Measurements from ENCODE around the gene CREB5.
A peak's percentile ranks its signal among the peaks of the same experiment; 100 is the strongest.

Gene CREB5

DNA sequence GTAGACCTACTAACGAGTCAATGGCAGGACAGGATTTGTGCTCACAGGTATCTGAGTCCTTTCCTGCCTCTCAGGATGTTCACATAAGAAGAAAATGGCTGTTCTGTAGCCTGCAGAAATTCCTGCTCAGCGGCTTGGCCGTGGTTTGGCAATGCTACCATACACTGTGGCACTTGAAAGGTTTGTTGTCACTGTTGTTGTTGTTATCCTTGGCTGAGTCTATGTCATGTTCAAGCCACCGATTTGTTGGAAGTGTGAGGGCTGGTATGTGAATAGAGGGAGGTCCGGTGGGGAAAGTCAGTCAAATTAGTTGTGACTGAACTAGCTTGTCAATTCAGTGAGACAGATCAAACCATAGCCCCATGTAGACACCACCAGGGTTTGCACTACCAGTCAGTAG, 345.9 kb downstream of the CREB5 start:
- H3K36me3 Mint-ChIP-seq (ENCODE audit: low read depth), result peaks cover 39% of the 10 kb centered on the region
- H3K27me3 Mint-ChIP-seq, result no peaks in the 10 kb centered on the region
- no peaks in the 10 kb centered on the region for H3K4me1 Mint-ChIP-seq (ENCODE audit: low read depth)
- H3K9me3 Mint-ChIP-seq, result no peaks in the 10 kb centered on the region
- no peak overlapping the region for H3K4me3 Mint-ChIP-seq
- no peak overlapping the region for H3K27ac Mint-ChIP-seq
- intact Hi-C loops (cut with micrococcal nuclease), result no loop called here

DNA sequence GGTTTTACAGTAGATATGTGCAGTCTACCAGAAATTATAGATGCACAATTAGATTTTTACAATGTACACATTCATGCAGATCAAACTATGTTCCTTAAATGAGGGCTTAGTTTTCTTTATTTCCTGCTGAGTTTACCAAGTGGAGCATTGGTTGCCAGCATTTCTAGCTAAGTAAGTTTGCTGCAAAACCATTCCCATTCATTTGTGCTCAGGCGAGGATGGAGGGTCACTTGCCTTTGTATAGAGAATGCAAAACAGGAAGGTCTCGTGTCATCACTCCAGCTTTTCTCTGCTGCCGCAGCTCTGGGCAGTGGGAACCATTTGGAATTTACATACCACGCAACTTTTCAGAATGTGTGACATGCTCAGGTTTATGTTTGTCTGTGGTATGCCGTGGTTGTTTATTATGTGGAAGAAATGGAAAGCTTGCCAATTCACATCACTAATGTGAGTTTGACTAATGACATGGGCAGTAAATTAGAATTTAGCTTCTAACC, 347.2 kb downstream of the CREB5 start:
- peaks cover 39% of the 10 kb centered on the region for H3K36me3 Mint-ChIP-seq (ENCODE audit: low read depth)
- no peaks in the 10 kb centered on the region for H3K4me1 Mint-ChIP-seq (ENCODE audit: low read depth)
- no peak overlapping the region for H3K4me3 Mint-ChIP-seq
- intact Hi-C loops (cut with micrococcal nuclease), result no loop called here
- H3K27ac Mint-ChIP-seq, result no peak overlapping the region
- H3K9me3 Mint-ChIP-seq, result no peaks in the 10 kb centered on the region
- no peaks in the 10 kb centered on the region for H3K27me3 Mint-ChIP-seq

DNA sequence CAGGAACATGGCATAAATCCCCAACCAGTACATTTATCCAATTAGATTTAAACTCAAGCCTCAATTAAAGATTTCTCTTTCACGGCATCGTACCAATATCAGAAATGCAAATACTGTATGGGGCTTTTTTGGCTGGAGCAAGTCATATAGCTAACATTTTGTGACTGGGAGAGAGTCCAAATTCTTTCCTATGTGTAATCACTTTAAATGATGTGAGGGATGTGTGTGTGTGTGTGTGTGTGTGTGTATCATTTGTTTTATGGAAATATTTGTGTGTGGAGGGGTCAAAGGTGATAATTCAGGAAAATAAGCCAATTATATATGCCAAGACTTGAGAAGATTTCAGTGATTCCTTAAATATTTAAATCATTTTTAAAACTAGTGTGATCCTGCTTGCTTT, 349.2 kb downstream of the CREB5 start:
- H3K9me3 Mint-ChIP-seq, result no peaks in the 10 kb centered on the region
- no peaks in the 10 kb centered on the region for H3K27me3 Mint-ChIP-seq
- peaks cover 28% of the 10 kb centered on the region for H3K36me3 Mint-ChIP-seq (ENCODE audit: low read depth)
- H3K27ac Mint-ChIP-seq, result no peak overlapping the region
- H3K4me3 Mint-ChIP-seq, result no peak overlapping the region
- H3K4me1 Mint-ChIP-seq (ENCODE audit: low read depth), result no peaks in the 10 kb centered on the region
- intact Hi-C loops (cut with micrococcal nuclease), result no loop called here

DNA sequence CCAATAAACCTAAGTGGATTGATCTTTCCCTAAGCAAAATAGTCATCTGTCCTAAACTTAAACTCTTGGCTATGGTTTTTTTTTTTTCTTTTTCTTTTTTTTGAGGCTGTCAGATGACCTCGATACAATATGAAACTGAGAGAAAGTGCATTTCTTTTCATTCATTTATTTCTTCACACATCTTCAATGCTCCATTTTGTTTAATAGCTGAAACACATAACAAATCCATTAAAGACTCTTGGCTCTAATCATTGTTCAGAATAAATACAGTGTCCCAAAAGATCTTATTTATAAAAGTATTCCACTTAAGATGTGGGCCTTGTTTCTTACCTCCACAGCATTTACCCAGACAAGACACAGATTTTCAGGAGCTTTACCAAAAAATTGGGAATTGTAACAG, 350.3 kb downstream of the CREB5 start:
- Mint-ChIP-seq H3K4me3 (no peak overlapping the region), H3K36me3 (ENCODE audit: low read depth) (peaks cover 16% of the 10 kb centered on the region), H3K27me3 (no peaks in the 10 kb centered on the region), H3K9me3 (no peaks in the 10 kb centered on the region), H3K4me1 (ENCODE audit: low read depth) (no peaks in the 10 kb centered on the region), H3K27ac (no peak overlapping the region)
- intact Hi-C loops (cut with micrococcal nuclease), result no loop called here

DNA sequence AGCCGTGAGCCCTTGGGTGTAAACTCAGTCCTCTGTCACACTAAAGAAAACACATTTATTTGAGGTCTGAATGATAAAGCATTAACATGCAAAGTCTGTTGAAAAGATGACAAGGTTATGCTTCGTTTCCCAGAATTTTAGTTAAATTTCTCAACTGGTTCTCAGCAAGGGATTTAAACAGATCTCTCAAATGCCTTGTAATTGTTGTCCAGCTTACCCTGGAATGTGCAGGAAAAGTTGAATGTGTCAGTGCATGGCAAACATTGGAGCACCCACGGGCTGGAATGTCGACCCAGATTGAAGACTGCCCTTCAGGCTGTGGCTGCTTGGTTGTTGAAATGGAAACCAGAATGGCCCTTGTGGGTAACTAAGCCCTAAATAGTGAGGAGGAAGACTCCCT, 354.0 kb downstream of the CREB5 start:
- peaks cover 11% of the 10 kb centered on the region for H3K36me3 Mint-ChIP-seq (ENCODE audit: low read depth)
- H3K9me3 Mint-ChIP-seq, result no peaks in the 10 kb centered on the region
- H3K4me1 Mint-ChIP-seq (ENCODE audit: low read depth), result peaks cover 25% of the 10 kb centered on the region
- H3K27ac Mint-ChIP-seq, result no peak overlapping the region
- H3K27me3 Mint-ChIP-seq, result no peaks in the 10 kb centered on the region
- intact Hi-C loops (cut with micrococcal nuclease), result no loop called here
- H3K4me3 Mint-ChIP-seq, result no peak overlapping the region

DNA sequence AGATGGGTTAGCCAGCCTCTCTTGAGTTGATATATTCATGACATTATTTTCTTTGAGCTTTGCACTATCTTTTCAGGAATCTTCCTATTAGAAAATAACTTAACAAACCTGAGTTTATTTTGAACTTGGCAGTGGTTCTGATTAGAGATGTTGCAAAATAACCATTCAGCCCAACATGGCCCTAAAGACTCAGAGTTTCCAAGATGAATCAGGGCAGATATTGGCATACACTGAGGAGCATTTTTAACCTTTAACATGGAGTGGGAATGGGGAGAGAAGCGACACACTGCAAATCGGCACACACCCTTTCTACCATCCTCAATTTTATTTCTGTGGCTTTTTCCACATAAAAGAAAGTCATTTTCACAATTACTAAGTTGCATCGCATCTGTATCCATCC, 355.0 kb downstream of the CREB5 start:
- intact Hi-C loops (cut with micrococcal nuclease), result no loop called here
- no peaks in the 10 kb centered on the region for H3K9me3 Mint-ChIP-seq
- H3K36me3 Mint-ChIP-seq (ENCODE audit: low read depth), result peaks cover 16% of the 10 kb centered on the region
- H3K4me1 Mint-ChIP-seq (ENCODE audit: low read depth), result peaks cover 34% of the 10 kb centered on the region
- H3K27ac Mint-ChIP-seq, result no peak overlapping the region
- no peaks in the 10 kb centered on the region for H3K27me3 Mint-ChIP-seq
- no peak overlapping the region for H3K4me3 Mint-ChIP-seq

DNA sequence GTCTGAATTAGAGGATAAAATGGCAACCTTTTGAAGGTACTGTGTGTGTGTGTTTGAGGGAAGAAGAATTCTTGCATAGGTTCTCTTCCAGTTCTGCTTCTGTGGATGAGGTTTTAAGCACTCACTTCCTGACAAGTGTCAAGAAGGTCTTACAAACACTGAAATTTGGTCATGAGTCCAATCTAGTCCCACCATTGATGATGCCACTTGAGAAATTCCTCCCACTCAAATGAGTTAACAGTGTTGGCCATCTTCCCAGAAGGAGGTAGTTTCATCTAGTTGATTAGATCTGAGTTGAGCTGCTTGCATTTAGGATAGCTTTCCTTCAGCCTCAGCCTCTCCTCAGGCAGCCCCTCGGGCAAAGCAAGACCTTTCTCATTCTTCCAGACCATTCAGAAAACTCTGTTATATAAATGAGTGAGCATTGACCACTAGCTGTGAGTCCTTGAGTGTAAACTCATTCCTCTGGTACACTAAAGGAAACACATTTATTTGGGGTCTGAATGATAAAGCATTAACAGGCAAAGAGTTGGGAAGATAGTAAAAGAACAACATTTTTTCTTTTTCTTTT, 356.3 kb downstream of the CREB5 start:
- intact Hi-C loops (cut with micrococcal nuclease), result no loop called here
- Mint-ChIP-seq H3K27ac (no peak overlapping the region), H3K27me3 (no peaks in the 10 kb centered on the region), H3K9me3 (no peaks in the 10 kb centered on the region), H3K4me3 (no peak overlapping the region), H3K36me3 (ENCODE audit: low read depth) (peaks cover 12% of the 10 kb centered on the region), H3K4me1 (ENCODE audit: low read depth) (peaks cover 34% of the 10 kb centered on the region)

DNA sequence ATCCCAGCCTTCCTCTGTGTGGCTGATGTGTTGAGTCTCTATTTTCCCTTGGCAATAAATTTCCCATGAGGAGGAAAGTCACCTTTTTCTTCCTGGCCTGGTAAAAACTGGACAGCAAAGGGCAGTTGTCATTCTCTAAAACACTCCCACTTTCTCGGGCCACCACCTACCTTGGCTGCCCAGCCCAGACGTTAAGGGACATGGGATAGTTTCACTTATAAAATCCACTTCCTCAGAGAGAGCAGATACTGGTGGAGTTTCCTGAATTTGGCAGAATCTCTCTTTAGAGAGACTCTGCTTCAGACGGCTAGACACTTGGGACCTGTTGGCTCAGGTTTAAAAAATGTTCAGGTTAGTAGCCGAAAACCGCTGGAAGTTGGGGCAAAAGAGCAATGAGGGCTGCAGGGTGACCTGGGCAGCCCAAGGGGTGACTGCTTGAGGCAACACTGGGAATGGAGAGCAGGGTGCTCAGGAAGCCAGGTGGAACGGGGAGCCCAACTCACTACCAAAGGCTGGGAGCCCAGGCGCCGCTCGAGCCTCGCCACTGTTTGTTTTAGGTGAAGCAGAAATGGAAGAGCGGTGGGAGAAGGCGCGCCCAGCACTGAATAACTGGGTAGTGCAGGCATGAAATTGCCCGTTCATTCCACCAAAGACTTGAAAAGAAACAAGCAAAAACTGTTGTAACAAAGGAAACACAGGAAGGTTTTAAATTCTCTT, 359.7 kb downstream of the CREB5 start:
- Mint-ChIP-seq H3K9me3 (no peaks in the 10 kb centered on the region), H3K27me3 (no peaks in the 10 kb centered on the region), H3K36me3 (ENCODE audit: low read depth) (peaks cover 17% of the 10 kb centered on the region), H3K4me1 (ENCODE audit: low read depth) (peaks cover 34% of the 10 kb centered on the region), H3K27ac (peak overlapping the region; percentile 84), H3K4me3 (peak overlapping the region; percentile 84)
- intact Hi-C loops (cut with micrococcal nuclease), result no loop called here

DNA sequence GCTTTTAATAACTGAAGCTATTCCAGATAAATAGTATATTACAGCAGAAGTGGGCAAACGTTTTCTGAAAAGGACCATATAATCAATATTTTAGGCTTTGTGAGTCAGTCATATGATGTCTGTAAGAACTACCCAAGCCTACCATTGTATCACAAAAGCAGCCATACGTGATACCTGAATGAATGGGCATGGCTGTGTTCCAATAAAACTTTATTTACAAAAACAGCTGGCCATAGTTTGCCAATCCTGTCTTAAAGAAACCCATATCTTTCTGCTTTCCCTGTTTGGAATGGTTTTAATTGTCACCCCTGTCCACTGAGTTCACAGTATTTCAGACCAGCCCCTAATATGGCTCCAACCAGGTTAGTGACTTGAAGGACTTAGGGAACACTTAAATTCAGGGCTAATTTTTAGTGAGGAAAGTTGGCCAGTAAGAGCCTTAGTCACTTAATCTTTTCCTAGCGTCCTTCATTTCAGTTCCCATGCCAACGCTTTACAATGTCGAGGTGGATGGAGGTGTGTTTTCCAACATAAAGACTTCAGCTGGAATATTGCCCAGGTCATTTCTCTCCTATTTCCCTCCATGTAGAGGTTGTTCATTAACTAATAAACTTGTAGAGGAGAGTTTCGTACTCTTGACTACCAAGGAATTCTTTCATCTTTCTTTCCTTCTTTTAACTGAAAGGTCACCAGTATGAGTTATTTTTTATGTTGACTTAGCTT, 361.3 kb downstream of the CREB5 start:
- intact Hi-C loops (cut with micrococcal nuclease), result no loop called here
- Mint-ChIP-seq H3K27me3 (no peaks in the 10 kb centered on the region), H3K36me3 (ENCODE audit: low read depth) (peaks cover 17% of the 10 kb centered on the region), H3K9me3 (no peaks in the 10 kb centered on the region), H3K27ac (no peak overlapping the region), H3K4me3 (no peak overlapping the region), H3K4me1 (ENCODE audit: low read depth) (peaks cover 25% of the 10 kb centered on the region)

DNA sequence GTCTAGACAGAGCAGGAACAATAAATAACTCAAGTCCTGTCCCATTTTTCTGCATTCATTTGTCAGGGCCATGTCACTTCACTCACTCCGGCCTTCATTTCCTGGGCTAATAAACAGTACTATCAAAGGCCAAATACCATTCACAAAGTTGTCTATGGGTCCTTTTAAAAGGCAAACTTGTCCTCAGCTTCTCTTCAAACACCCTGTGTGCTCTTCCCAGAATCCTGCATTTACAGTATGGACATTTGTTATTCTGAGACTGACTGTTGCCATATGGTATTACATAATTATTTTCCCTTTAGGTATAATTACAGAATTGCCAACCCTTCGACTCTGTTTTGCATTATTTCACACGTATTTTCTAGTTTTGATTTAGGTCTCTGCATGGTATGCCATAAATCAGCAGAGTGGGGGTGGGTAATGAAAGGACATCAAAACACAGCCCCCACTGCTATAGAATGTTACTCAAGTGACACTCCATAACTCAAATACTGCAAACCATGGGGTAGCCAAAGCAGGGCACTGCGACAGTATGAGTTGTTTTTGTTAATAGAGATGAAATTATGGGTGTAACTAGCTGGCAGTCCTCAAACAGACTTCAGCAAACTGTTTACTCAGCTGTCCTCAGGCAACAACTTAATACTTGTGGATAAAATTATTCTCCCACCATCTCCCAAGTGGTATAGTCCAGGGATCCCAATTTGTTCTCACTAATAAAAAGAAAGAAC, 362.1 kb downstream of the CREB5 start:
- Mint-ChIP-seq H3K4me1 (ENCODE audit: low read depth) (peaks cover 31% of the 10 kb centered on the region), H3K27me3 (no peaks in the 10 kb centered on the region), H3K36me3 (ENCODE audit: low read depth) (peaks cover 17% of the 10 kb centered on the region), H3K4me3 (no peak overlapping the region), H3K27ac (no peak overlapping the region), H3K9me3 (no peaks in the 10 kb centered on the region)
- intact Hi-C loops (cut with micrococcal nuclease), result no loop called here

DNA sequence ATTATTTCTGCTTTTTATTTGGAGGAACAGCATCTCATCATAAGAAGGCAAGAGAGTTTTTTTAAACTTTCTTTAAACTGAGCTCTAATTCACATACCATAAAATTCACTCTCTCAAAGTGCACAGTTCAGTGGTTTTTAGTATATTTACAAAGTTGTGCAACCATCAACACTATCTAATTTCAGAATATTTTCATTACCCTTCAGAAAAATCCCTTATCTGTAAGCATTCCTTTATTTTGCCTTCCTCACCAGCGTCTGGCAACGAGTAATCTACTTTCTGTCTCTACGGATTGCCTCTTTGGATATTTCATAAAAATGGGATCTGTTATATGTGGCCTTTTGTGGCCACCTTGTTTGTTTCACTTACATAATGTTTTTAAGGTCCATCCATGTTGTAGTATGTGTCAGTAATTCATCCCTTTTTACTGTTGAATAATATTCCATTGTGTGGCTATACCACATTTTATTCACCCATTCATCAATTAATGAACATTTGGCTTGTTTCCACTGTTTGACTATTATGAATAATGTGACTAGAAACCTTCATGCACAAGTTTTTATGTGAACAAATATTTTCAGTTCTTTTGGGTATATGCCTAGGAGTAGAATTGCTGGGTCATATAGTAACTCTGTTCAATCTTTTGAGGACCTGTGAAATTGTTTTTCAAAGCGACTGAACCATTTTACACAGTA, 364.3 kb downstream of the CREB5 start:
- Mint-ChIP-seq H3K4me1 (ENCODE audit: low read depth) (peaks cover 35% of the 10 kb centered on the region), H3K9me3 (no peaks in the 10 kb centered on the region), H3K36me3 (ENCODE audit: low read depth) (peaks cover 11% of the 10 kb centered on the region), H3K4me3 (no peak overlapping the region), H3K27ac (no peak overlapping the region), H3K27me3 (no peaks in the 10 kb centered on the region)
- intact Hi-C loops (cut with micrococcal nuclease), result no loop called here

DNA sequence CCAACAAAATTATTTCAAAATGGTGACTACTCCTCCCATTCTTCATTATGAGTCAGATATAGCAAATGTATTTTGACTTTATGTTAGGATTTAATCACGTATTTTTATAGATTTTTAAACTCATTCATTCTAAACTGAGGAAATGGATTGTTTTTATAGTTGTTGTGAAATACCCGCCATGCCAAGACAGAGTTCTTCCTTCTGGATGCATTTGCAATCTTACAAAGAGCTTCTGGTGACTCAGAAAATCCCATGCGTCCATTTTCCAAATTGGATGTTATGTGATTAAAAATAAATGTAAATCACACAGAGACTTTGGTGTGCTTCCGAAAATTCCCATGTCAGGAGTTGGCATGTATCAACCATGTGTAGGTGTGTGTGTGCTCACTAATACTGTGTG, 366.5 kb downstream of the CREB5 start:
- Mint-ChIP-seq H3K4me1 (ENCODE audit: low read depth) (peaks cover 47% of the 10 kb centered on the region), H3K36me3 (ENCODE audit: low read depth) (peaks cover 10% of the 10 kb centered on the region), H3K27ac (peak overlapping the region; percentile 43), H3K4me3 (no peak overlapping the region), H3K27me3 (no peaks in the 10 kb centered on the region), H3K9me3 (no peaks in the 10 kb centered on the region)
- intact Hi-C loops (cut with micrococcal nuclease), result no loop called here

DNA sequence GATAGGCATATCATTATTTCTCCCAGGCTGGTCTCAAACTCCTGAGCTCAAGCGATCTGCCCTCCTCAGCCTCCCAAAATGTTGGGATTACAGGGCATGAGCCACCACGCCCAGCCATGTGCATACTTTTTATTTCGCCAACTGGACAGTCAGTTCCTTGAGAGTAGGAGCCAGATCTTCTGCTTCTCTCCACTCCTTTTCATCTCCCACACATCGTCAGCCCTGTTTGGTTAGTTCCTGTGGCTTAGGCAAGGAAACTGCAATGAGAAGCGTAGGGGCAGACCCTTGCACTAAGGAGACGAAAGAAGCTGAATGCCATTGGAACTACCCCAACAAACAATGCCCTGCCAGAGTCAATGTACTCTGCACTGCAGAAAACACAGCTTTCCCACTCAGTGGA, 367.6 kb downstream of the CREB5 start:
- Mint-ChIP-seq H3K36me3 (ENCODE audit: low read depth) (peaks cover 10% of the 10 kb centered on the region), H3K27me3 (no peaks in the 10 kb centered on the region), H3K4me3 (no peak overlapping the region), H3K4me1 (ENCODE audit: low read depth) (peaks cover 59% of the 10 kb centered on the region), H3K9me3 (no peaks in the 10 kb centered on the region), H3K27ac (peak overlapping the region; percentile 71)
- intact Hi-C loops (cut with micrococcal nuclease), result loop anchor here (10.0 kb wide), 2 partner anchors 55 to 95 kb away; no protein-coding TSS in a partner anchor

Data from dendritic cell treated with granulocyte-macrophage colony-stimulating factor and Interleukin-4, amounts not matched to agents 40 ng/mL and 50 ng/mL, for 4 days (primary cell).